GM04503 (cell line): ENCODE data around the gene TMCO5A.
A peak's percentile ranks its signal among the peaks of the same experiment; 100 is the strongest.

Source experiments
- DNase-seq: peaks from one replicate; pipeline ENCODE4 v3.0.0-alpha.2; 2012; ENCODE audit warnings: low read depth

The TMCO5A gene

GRCh38 chr15:37973856-37974255, 39.4 kb downstream of the TMCO5A start:
- DNase-seq: no peak

GRCh38 chr15:37978231-37978630, 43.8 kb downstream of the TMCO5A start:
- no peak for DNase-seq

- DNase-seq: no peak
Measured at GRCh38 chr15:37979671-37980409, 45.4 kb downstream of the TMCO5A start.

GRCh38 chr15:37981201-37981600, 46.8 kb downstream of the TMCO5A start:
- no peak for DNase-seq

- DNase-seq: no peak
Measured at GRCh38 chr15:37981775-37982174, 47.3 kb downstream of the TMCO5A start.

- DNase-seq: no peak
Measured at GRCh38 chr15:37984368-37984767, 49.9 kb downstream of the TMCO5A start.

- peak; percentile 36 for DNase-seq
Measured at GRCh38 chr15:37995461-37996347, 61.3 kb downstream of the TMCO5A start.
